Ishikawa (cell line): Measurements from ENCODE around the gene TMEM209.

Experiments used
- CEBPB ChIP-seq: IDR thresholded peaks from 2 replicates; pipeline ENCODE4 v1.6.1; 2012
- CREB1 ChIP-seq: IDR thresholded peaks from 2 replicates; pipeline ENCODE4 v1.6.1; 2012; ENCODE audit warnings: low read depth
- EGR1 ChIP-seq: IDR thresholded peaks from 2 replicates; pipeline ENCODE4 v1.6.1; 2012
- EP300 ChIP-seq: IDR thresholded peaks from 2 replicates; pipeline ENCODE4 v1.6.1; 2012; ENCODE audit warnings: borderline replicate concordance
- FOXM1 ChIP-seq: IDR thresholded peaks from 2 replicates; pipeline ENCODE4 v1.6.1; 2012; ENCODE audit warnings: low read depth, borderline replicate concordance
- MAX ChIP-seq: IDR thresholded peaks from 2 replicates; pipeline ENCODE4 v1.6.1; 2012
- NFIC ChIP-seq: IDR thresholded peaks from 2 replicates; pipeline ENCODE4 v1.6.1; 2012
- RAD21 ChIP-seq: IDR thresholded peaks from 2 replicates; pipeline ENCODE4 v1.6.1; 2012; ENCODE audit warnings: low read depth
- REST ChIP-seq: IDR thresholded peaks from 2 replicates; pipeline ENCODE4 v1.6.1; 2012; ENCODE audit warnings: low read depth, mild to moderate bottlenecking
- TAF1 ChIP-seq: IDR thresholded peaks from 2 replicates; pipeline ENCODE4 v1.6.1; 2012; ENCODE audit warnings: low read depth, mild to moderate bottlenecking
- TCF12 ChIP-seq: IDR thresholded peaks from 2 replicates; pipeline ENCODE4 v1.6.1; 2012; ENCODE audit warnings: low read depth
- TEAD4 ChIP-seq: IDR thresholded peaks from 2 replicates; pipeline ENCODE4 v1.6.1; 2012
- USF1 ChIP-seq: IDR thresholded peaks from 2 replicates; pipeline ENCODE4 v1.6.1; 2012
- YY1 ChIP-seq: IDR thresholded peaks from 2 replicates; pipeline ENCODE4 v1.6.1; 2012; ENCODE audit warnings: low read depth
- ZBTB7A ChIP-seq: IDR thresholded peaks from 2 replicates; pipeline ENCODE4 v1.6.1; 2012; ENCODE audit warnings: low read depth

The TMEM209 gene

GRCh38 chr7:130178251-130178650, 27.0 kb downstream of the TMEM209 start:
- TF ChIP-seq ZBTB7A (no peak), YY1 (no peak), TCF12 (no peak), RAD21 (no peak), FOXM1 (no peak), CEBPB (no peak), TAF1 (no peak), CREB1 (no peak), EP300 (no peak), MAX (no peak), REST (no peak), NFIC (no peak)

- TF ChIP-seq RAD21 (no peak), CREB1 (no peak), FOXM1 (no peak), ZBTB7A (no peak), EP300 (no peak), TEAD4 (no peak), EGR1 (no peak), MAX (no peak), TAF1 (no peak), NFIC (no peak), USF1 (no peak), CEBPB (no peak), YY1 (no peak), REST (no peak), TCF12 (no peak)
These were observed 30.8 kb downstream of the TMEM209 start for GRCh38 chr7:130174237-130174959.

- TF ChIP-seq NFIC, result no peak
- no peak for TF ChIP-seq TAF1
- TF ChIP-seq RAD21, result no peak
- no peak for TF ChIP-seq REST
- TF ChIP-seq EP300, result no peak
- no peak for TF ChIP-seq TEAD4
- TF ChIP-seq MAX, result no peak
- no peak for TF ChIP-seq YY1
- no peak for TF ChIP-seq CREB1
- no peak for TF ChIP-seq USF1
- TF ChIP-seq EGR1, result no peak
- TF ChIP-seq CEBPB, result no peak
These were observed 43.0 kb downstream of the TMEM209 start for GRCh38 chr7:130162196-130162595.

GRCh38 chr7:130160455-130160854, 44.8 kb downstream of the TMEM209 start:
- TF ChIP-seq ZBTB7A (no peak), USF1 (no peak), YY1 (no peak), EP300 (no peak), NFIC (no peak), MAX (no peak), CREB1 (no peak), FOXM1 (no peak), TAF1 (no peak), CEBPB (no peak), RAD21 (no peak), EGR1 (no peak), TCF12 (no peak), TEAD4 (no peak), REST (no peak)
